HG02840 (cell line): ENCODE data around the gene MRPL12.
"Not testable (repeated sequence)": the region's sequence is repeated elsewhere in the genome, so short reads cannot be mapped to it uniquely, and the experiment has no call there.

Experiments
- ATAC-seq: cut with Tn5 transposase; IDR thresholded peaks from one replicate; pipeline ENCODE4 v1.9.1; 2021; ENCODE audit warnings: mild to moderate bottlenecking, moderate library complexity, moderate number of reproducible peaks; ENCODE audit not compliant: unreplicated experiment, low FRiP score

MRPL12 gene

GRCh38 chr17:81737947-81738800, 35.0 kb downstream of the MRPL12 start:
- ATAC-seq, result no peak

- ATAC-seq, result no peak
Measured at GRCh38 chr17:81738801-81739393, 35.7 kb downstream of the MRPL12 start.

GRCh38 chr17:81739593-81739992, 36.4 kb downstream of the MRPL12 start:
- not testable (repeated sequence) for ATAC-seq

- no peak for ATAC-seq
Measured at GRCh38 chr17:81740395-81740961, 37.3 kb downstream of the MRPL12 start.

GRCh38 chr17:81741049-81741593, 38.0 kb downstream of the MRPL12 start:
- no peak for ATAC-seq

- no peak for ATAC-seq
Measured at GRCh38 chr17:81741594-81742452, 38.7 kb downstream of the MRPL12 start.
